Left ventricle myocardium inferior (tissue), 1 donor: Measurements from ENCODE around the gene SMG6. TPM values are rescaled to one million over a fixed set of nuclear protein-coding genes. Genes with fewer than 3 reads are reported as not detected.
A peak's percentile ranks its signal among the peaks of the same experiment; 100 is the strongest.

ENCODE experiments used
- DNase-seq: peaks from one replicate; pipeline ENCODE4 v3.0.0-alpha.2; 2020
- H3K27ac ChIP-seq: fragments of 200-600 bp; replicated peaks from 2 replicates; pipeline ENCODE4 v1.8.0; 2021
- H3K27me3 ChIP-seq: fragments of 200-600 bp; 2 replicates; pipeline ENCODE4 v1.8.0; 2021; ENCODE audit warnings: low read depth
- H3K36me3 ChIP-seq: fragments of 200-600 bp; 2 replicates; pipeline ENCODE4 v1.8.0; 2021
- H3K4me1 ChIP-seq: fragments of 200-600 bp; 2 replicates; pipeline ENCODE4 v1.8.0; 2021
- H3K4me3 ChIP-seq: fragments of 200-600 bp; 2 replicates; pipeline ENCODE4 v1.8.0; 2021; ENCODE audit warnings: mild to moderate bottlenecking, moderate library complexity
- H3K9me3 ChIP-seq: fragments of 200-600 bp; replicated peaks from 2 replicates; pipeline ENCODE4 v1.8.0; 2021
- CTCF ChIP-seq: fragments of 200-600 bp; IDR thresholded peaks from 2 replicates; pipeline ENCODE4 v1.8.0; 2021; ENCODE audit warnings: antibody characterized with exemption, mild to moderate bottlenecking, borderline replicate concordance
- intact Hi-C: fragments of 100-400 bp; cut with micrococcal nuclease; formaldehyde crosslinking; loops from one replicate; pipeline ENCODE4 v1.11.0; 2022
- total RNA-seq: library from RNA; stranded (reverse); fragmentation: NEBNext Ultra II Directional; extraction: Animal tissue kit (Norgen Biotek cat#: 25700); gene quantifications from one replicate; pipeline ENCODE4 v1.2.1, GENCODE V29; 2021
- donor health status: DM: no; HTN: yes; CAD: no; lungs with severe emphysema.

Gene SMG6
- total RNA-seq, 1 donor from 2014 or later, result 22.1 TPM

GRCh38 chr17:2074919-2075318 is 228.7 kb downstream of the SMG6 start:
- Histone ChIP-seq H3K4me3 (no peak overlapping the region), H3K27ac (peak overlapping the region; percentile 96), H3K4me1 (peaks cover 73% of the 10 kb centered on the region), H3K27me3 (no peaks in the 10 kb centered on the region), H3K9me3 (no peaks in the 10 kb centered on the region), H3K36me3 (peaks cover 19% of the 10 kb centered on the region)
- intact Hi-C loops, result no loop called here
- DNase-seq, result no peak
- no peak for TF ChIP-seq CTCF

GRCh38 chr17:2071455-2072281 is 231.9 kb downstream of the SMG6 start:
- H3K27me3 ChIP-seq, result no peaks in the 10 kb centered on the region
- H3K4me3 ChIP-seq, result no peak overlapping the region
- peaks cover 94% of the 10 kb centered on the region for H3K4me1 ChIP-seq
- H3K36me3 ChIP-seq, result peaks cover 10% of the 10 kb centered on the region
- peak; percentile 82 for DNase-seq
- intact Hi-C loops, result no loop called here
- TF ChIP-seq CTCF, result no peak
- peak overlapping the region; percentile 96 for H3K27ac ChIP-seq
- H3K9me3 ChIP-seq, result no peaks in the 10 kb centered on the region

- no peaks in the 10 kb centered on the region for H3K9me3 ChIP-seq
- peak overlapping the region; percentile 96 for H3K27ac ChIP-seq
- no peaks in the 10 kb centered on the region for H3K27me3 ChIP-seq
- H3K4me1 ChIP-seq, result peaks cover 94% of the 10 kb centered on the region
- H3K36me3 ChIP-seq, result peaks cover 8% of the 10 kb centered on the region
- no peak overlapping the region for H3K4me3 ChIP-seq
- DNase-seq, result no peak
- TF ChIP-seq CTCF, result no peak
- intact Hi-C loops, result no loop called here
Measured at GRCh38 chr17:2071024-2071385, 232.6 kb downstream of the SMG6 start.

- no peaks in the 10 kb centered on the region for H3K9me3 ChIP-seq
- H3K27me3 ChIP-seq, result no peaks in the 10 kb centered on the region
- no peak overlapping the region for H3K4me3 ChIP-seq
- H3K36me3 ChIP-seq, result peaks cover 10% of the 10 kb centered on the region
- peaks cover 94% of the 10 kb centered on the region for H3K4me1 ChIP-seq
- peak overlapping the region; percentile 96 for H3K27ac ChIP-seq
- DNase-seq, result no peak
- intact Hi-C loops, result no loop called here
- no peak for TF ChIP-seq CTCF
Measured at GRCh38 chr17:2070241-2071023, 233.2 kb downstream of the SMG6 start.

- H3K4me1 ChIP-seq, result peaks cover 94% of the 10 kb centered on the region
- intact Hi-C loops, result no loop called here
- no peak for TF ChIP-seq CTCF
Measured at GRCh38 chr17:2068519-2069051, 235.0 kb downstream of the SMG6 start.

More at GRCh38 chr17:2068519-2069051, 235.0 kb downstream of the SMG6 start:
- no peak for DNase-seq
- Histone ChIP-seq H3K27me3 (no peaks in the 10 kb centered on the region), H3K27ac (peak overlapping the region; percentile 96), H3K9me3 (no peaks in the 10 kb centered on the region), H3K4me3 (no peak overlapping the region), H3K36me3 (peaks cover 23% of the 10 kb centered on the region)
